Stimulated activated CD8-positive, alpha-beta memory T cell treated with anti-CD3 and anti-CD28 coated beads, Interleukin-12 subunit alpha, Interleukin-12 subunit beta, amount 100 ng/mL, for 24 hours (primary cell): ENCODE results near the gene COA4.
"Not testable (repeated sequence)": the region's sequence is repeated elsewhere in the genome, so short reads cannot be mapped to it uniquely, and the experiment has no call there.

ENCODE experiments used
- DNase-seq: peaks from one replicate; pipeline ENCODE4 v3.0.0-alpha.2; 2020; ENCODE audit errors: extremely low read depth

COA4 gene

DNA sequence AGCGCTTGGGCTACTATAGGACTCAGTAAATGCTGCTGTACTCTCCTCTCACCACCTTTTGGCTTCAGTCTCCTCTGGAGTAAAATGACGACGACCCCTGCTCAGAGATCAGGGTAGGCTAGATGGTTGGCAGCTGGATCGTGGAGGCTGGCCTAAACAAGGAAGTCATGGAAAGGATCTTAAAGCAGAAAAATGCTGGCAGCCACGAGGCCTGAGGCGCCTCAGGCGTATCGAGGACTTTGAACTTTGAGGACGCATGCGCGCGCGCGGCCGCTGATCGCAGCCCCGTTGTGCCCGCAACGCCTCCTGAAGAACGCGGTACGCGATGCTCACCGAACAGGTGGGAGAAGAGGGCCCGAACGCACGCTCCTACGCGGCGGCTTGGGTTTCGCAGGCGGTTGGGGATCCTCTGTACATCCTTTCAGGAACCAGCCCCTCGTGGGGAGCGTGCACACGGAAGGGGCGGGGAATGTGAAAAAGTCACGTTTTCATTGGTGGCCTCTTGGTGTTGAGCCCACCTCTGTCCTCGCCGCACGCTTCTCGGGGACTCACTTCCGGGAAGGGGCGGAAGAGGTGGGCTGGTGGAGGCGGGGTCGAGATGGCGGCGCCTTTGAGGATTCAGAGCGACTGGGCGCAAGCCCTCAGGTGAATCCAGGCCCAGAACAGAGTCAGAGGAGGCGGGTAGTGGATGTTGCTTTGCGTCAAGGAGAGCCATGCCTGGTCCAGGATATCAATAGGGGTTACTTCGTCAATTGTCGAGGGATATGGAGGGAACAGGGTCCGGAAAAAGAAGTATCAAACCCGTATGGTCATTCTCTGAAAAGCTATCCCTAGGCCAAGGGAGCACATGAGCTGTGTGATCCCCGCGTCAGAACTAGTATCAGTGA lies at the start of gene COA4, which contains the start of gene PAAF1:
TSS of gene COA4 (minus strand) at position 423 of the 887 bp plus-strand sequence. CDS start 3,468 bp downstream, outside the sequence.
TSS of gene PAAF1 (plus strand) at position 576 of the 887 bp plus-strand sequence. CDS start at position 599, 23 bp downstream.
- peak; percentile 87 for DNase-seq

DNA sequence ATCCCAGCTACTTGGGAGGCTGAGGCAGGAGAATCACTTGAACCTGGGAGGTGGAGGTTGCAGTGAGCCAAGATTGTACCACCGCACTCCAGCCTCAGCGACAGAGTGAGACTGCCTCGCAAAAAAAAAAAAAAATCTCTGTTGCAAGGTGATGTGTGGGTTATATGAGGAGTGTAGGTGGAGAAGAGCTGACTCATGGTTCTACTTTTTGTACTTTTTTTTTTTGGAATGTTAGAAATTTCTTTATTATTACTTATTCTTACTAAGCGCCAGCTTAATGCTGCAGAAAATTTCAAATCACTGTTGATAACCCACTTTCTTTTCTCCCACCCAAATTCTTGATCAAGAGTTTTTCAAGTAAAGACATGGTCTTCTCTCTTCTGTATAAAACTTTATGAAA lies 44.5 kb upstream of the COA4 start:
- DNase-seq = no peak

- no peak for DNase-seq
Measured at GRCh38 chr11:73916435-73916834, 39.8 kb upstream of the COA4 start.

DNA sequence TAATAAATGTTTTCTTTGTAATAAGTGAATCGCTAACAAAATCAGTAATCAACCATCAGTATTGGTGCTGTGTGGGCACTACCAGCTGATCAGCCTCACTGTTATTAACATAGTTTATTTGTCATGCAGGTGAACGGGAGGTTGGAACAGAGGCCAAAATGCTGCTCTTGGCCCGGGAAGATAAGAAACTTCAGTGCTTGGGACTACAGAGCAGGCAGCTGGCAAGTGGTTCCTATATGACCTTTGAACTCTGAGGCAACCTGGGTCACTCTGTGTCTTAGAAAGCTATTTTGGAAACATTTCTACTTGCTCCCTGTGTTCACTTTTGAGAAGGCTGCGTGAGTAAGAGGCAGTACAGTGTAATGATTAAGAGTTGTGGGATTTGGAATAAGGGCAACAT lies 37.6 kb upstream of the COA4 start:
- DNase-seq = no peak

- DNase-seq = no peak
Measured at GRCh38 chr11:73913472-73913871, 36.8 kb upstream of the COA4 start.

DNA sequence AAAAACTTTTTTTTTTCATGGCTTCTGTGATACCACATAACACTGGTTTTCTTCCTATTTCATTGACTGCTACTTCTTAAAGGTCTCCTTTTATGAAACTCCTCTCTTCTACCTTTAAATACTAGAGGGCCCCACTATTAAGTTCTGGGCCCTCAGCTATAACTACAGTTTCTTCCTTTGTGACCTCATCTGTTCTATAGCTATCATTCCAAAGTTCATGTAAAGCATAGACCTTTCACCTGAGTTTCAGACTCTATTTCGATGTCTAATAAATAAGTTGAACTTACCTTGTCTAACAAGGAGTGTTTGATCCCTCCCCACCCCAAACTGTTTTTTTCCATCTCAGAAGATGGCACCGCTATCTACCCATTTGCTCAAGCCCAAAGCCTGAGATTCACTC lies 35.4 kb upstream of the COA4 start:
- no peak for DNase-seq

DNA sequence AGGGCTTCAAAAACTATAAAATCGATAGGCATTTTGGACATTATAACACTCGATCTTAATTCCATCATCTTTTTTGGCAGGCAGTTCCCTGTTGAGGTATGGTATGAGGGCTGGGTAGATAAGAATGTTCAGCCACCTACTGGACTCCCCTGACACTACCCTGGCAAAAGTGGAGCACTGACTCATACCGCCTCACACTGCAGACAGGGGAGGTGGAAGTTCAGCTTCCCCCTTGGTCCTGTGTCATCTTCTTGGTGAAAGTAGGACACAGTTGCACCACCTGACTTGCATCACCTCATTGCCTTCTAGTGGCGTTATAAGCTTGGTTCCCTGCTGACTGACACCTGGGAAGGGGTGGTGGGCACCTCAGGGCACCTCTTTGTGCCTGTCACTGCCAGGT lies 30.5 kb upstream of the COA4 start:
- DNase-seq = no peak

DNA sequence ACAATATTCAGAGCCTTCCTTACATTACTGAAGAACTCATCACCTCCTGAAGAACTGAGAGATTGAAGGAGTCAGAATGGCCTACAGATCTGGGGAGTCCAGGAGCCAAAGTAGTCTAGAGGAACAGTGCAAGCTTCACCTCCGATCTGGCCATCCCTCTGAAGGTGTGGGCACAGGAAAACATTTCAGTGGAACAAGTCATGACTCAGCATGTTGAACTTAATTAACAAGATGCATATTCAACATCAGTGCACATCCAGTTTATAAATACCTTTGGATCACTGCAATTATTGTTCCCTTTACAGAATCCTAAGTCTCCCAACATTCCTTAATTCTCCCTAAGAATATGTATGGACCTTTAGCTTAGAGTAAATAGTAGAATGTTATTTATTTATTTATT lies 25.7 kb upstream of the COA4 start:
- no peak for DNase-seq

GRCh38 chr11:73894725-73895335 lies 18.2 kb upstream of the COA4 start:
- no peak for DNase-seq

- DNase-seq = no peak
Measured at GRCh38 chr11:73893041-73893440, 16.4 kb upstream of the COA4 start.

DNA sequence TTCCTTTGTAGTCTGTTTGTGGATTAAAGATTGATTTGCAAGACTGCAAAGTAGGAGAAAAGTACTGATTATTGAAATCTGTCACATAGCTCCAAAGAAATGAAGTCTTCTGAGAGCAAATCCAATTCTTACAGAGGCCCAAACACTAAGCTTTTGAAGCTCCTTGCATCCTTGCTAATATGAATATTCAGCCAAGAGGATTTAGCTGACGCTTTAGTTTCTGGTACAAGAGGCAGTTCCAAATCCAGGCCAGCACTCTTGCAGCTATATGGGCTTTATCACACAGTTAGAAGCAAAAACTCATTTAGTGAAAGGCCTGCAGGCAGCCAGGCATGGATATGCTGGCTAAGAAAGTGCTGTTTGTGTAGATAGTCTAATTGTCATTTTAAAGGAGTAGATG lies 12.9 kb upstream of the COA4 start:
- no peak for DNase-seq

DNA sequence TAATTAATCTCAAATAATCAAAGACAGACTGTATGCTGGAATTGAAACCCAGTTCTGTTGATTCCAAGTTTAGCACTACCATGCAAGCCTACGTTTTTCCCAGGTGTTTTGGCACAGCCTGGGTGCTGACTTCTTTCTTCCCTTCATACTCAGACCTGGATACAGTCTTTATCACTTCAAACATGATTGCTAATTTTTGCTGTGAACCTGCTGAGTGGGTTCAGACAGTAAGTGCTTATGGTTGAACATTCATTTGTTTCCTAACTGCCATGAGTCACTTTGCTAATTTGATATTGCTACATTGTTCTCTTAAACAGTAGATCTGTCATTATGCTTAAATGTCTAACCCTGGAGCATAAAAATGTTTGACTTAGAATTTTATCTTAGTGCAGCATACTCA lies 12.4 kb upstream of the COA4 start:
- DNase-seq = no peak

GRCh38 chr11:73888244-73888643 lies 11.6 kb upstream of the COA4 start:
- no peak for DNase-seq

- no peak for DNase-seq
Measured at GRCh38 chr11:73883856-73884255, 7.2 kb upstream of the COA4 start.

DNA sequence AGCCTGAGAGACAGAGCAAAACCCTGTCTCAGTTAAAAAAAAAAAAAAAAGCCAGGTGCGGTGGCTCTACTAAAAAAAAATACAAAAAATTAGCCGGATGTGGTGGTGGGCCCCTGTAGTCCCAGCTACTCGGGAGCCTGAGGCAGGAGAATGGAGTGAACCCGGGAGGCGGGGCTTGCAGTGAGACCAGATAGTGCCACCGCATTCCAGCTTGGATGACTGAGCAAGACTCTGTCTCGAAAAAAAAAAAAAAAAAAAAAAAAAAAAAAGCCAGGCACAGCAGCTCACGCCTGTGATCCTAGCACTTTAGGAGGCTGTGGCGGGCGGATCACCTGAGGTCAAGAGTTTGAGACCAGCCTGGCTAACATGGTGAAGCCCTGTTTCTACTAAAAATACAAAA lies 3.8 kb upstream of the COA4 start:
- DNase-seq = not testable (repeated sequence)

DNA sequence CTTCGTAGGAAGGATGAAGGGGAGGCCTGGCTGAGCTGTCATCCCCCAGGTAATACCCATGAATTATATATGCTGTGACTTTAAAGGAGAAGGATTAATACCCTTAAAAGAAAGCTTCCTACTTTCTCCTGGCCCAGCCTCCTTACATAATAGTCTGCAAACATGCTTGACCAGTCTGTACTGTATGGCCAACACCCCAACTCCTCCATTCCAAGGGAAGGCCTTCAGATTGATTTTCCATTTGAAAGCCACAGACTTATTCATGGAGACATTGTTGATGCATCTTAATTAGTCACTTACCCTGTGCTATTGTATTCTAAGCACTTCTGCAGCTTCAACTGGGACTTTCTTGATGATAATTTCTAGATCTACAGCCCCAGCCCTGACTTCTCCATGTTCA lies 2.1 kb upstream of the COA4 start:
- no peak for DNase-seq

DNA sequence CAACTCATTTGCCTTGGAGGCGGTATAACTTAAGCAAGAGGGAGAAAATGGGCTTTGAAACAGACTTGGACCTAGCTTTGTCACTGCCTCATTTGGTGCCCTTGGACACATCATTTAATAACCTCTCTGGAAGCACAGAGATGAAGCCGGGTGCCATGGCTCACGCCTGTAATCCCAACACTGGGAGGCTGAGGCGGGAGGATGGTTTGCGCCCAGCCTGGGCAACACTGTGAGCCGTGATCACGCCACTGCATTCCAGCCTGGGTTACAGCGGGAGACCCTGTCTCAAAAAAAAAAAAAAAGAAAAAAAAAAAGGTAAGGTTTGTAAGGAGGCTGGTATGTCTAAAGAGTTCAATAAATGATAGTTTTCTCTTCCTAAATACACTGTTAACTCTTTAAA lies 806 bp downstream of the COA4 start:
- no peak for DNase-seq

DNA sequence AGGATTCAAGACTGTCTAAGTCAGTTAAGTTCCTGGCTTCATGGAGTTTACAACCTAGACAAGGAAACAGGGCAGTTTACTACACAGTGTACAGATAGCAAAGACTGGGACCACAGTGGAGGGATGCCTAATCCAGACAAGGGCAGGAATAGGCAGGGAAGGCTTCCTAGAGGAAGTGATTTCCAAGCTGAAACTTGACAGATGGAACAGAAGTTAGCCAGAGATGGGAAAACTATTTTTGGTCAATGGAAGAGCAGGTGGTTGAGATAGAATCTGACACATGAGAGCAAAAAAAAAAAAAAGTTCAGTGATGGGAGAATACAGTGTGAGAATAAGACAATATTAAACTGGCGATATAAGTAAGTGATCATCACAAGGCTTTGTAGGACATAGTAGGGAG lies 1.3 kb downstream of the COA4 start:
- DNase-seq = no peak

- DNase-seq = no peak
Measured at GRCh38 chr11:73872749-73873357, 3.8 kb downstream of the COA4 start.

- DNase-seq = no peak
Measured at GRCh38 chr11:73870261-73870660, 6.4 kb downstream of the COA4 start.

- DNase-seq = no peak
Measured at GRCh38 chr11:73869332-73869949, 7.2 kb downstream of the COA4 start.

DNA sequence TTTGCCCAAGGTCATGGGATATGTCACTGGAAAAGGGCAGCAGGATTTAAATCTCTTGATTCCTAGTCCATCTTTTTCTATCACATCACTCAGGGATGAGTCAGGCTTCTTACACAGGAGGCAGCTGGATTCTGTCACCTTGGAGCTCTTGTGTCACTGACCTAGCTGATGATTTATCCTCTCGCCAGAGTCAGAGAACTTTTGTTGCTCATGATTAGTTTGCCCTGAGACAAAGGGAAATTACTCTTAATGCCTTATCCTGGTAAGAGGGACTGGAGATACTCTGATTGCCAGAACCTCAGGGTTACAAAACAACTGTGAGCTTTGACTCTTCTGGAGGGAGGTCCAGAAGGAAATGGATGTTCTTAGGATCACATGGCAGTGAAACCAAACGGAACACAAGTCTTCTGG lies 10.1 kb downstream of the COA4 start:
- DNase-seq = no peak
